Right lobe of liver (tissue), 4 donors: ENCODE results near the gene KLHL41.

ENCODE experiments used
- CTCF ChIP-seq, 4 donors: fragments of 200-600 bp in 3 of 4; fragments of 450-650 bp in 1 of 4; IDR thresholded peaks; one replicate each; pipeline versions ENCODE4 v1.5.1 to v1.8.0; 2016 to 2022; ENCODE audit warnings: antibody characterized with exemption in 4 of 4, mild to moderate bottlenecking in 2 of 4
- POLR2A ChIP-seq: fragments of 450-650 bp; IDR thresholded peaks from one replicate; pipeline ENCODE4 v1.6.1; 2017; ENCODE audit warnings: antibody characterized with exemption, mild to moderate bottlenecking
- donor health status: DM: no; HTN: no; CAD: no.
- donor health status: DM: no; HTN: no; CAD: no.
- donor health status: DM: no; HTN: yes; CAD: no.

GRCh38 chr2:169509298-169509885 lies at the start of gene KLHL41:
- no peak for TF ChIP-seq CTCF (IDR thresholded peaks at IDR 0.05)
- no peak for TF ChIP-seq POLR2A
